Neural progenitor cell (in vitro differentiated cells): ENCODE data around the gene PCBD2.

Experiments
- EZH2 ChIP-seq: fragments of 200-600 bp; sonication (generic); IDR thresholded peaks from 2 replicates; pipeline ENCODE4 v1.6.1; 2017; ENCODE audit warnings: antibody characterized with exemption, mild to moderate bottlenecking, moderate library complexity
- EZH2phosphoT487 ChIP-seq: fragments of 200-600 bp; sonication (generic); IDR thresholded peaks from 2 replicates; pipeline ENCODE4 v1.6.1; 2017; ENCODE audit warnings: antibody characterized with exemption
- TF ChIP-seq, protein P1 (sequence below): fragments of 200-600 bp; sonication (generic); IDR thresholded peaks from 2 replicates; pipeline ENCODE4 v1.5.1; 2017; ENCODE audit warnings: antibody characterized with exemption, mild to moderate bottlenecking

DNA sequence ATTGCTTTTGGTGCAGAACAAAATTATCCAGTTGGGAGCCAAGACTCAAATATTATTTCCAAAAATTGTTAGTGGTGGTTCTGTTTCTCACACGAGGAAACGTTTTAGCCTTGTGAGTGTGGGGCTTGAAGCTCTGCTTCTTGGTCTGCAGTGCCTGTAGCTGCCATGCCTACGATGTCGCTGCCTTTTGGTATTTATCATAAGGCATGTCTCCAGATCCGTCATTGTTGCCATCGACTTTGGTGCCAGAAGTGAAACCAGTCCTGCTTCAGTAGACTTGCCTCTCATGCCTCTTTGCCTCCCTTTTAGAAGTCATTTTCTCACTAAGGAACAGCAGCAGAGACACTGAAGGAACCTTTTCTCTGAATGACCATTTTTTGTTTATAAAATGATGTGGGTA is 33.1 kb downstream of the PCBD2 start:
- TF ChIP-seq EZH2 (no peak), EZH2phosphoT487 (no peak)
- TF ChIP-seq, protein P1, sequence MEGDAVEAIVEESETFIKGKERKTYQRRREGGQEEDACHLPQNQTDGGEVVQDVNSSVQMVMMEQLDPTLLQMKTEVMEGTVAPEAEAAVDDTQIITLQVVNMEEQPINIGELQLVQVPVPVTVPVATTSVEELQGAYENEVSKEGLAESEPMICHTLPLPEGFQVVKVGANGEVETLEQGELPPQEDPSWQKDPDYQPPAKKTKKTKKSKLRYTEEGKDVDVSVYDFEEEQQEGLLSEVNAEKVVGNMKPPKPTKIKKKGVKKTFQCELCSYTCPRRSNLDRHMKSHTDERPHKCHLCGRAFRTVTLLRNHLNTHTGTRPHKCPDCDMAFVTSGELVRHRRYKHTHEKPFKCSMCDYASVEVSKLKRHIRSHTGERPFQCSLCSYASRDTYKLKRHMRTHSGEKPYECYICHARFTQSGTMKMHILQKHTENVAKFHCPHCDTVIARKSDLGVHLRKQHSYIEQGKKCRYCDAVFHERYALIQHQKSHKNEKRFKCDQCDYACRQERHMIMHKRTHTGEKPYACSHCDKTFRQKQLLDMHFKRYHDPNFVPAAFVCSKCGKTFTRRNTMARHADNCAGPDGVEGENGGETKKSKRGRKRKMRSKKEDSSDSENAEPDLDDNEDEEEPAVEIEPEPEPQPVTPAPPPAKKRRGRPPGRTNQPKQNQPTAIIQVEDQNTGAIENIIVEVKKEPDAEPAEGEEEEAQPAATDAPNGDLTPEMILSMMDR, result no peak
